Natural killer cell (primary cell): ENCODE results near the gene ST6GAL1. TPM values are rescaled to one million over a fixed set of nuclear protein-coding genes. Genes with fewer than 3 reads are reported as not detected.

Experiments used
- ATAC-seq, 3 donors: fragments of 150-1000 bp in 2 of 3; fragments of 200-7000 bp in 1 of 3; cut with Tn5 transposase; 1 replicate in 1 of 3; 2 replicates in 2 of 3; pipeline ENCODE4 v1.10.0; 2021; ENCODE audit warnings: mild to moderate bottlenecking in 2 of 3, moderate library complexity in 2 of 3
- DNase-seq, 2 donors: peaks; one replicate each; pipeline versions ENCODE4 v3.0.0 to v3.0.0-alpha.2; 2013 to 2021; ENCODE audit warnings: mixed read lengths in 1 of 2
- H3K27ac ChIP-seq: one replicate; pipeline ENCODE4 v1.5.1; 2013; ENCODE audit warnings: mild to moderate bottlenecking, low read length
- H3K27me3 ChIP-seq: one replicate; pipeline ENCODE4 v1.6.1; 2013; ENCODE audit warnings: low read length; ENCODE audit not compliant: control insufficient read depth, insufficient read depth
- H3K36me3 ChIP-seq: one replicate; pipeline ENCODE4 v1.6.1; 2013; ENCODE audit warnings: low read length; ENCODE audit not compliant: control insufficient read depth, insufficient read depth
- H3K4me1 ChIP-seq: one replicate; pipeline ENCODE4 v1.6.1; 2013; ENCODE audit warnings: low read length; ENCODE audit not compliant: control insufficient read depth, insufficient read depth
- H3K4me3 ChIP-seq: one replicate; pipeline ENCODE4 v1.5.1; 2013; ENCODE audit warnings: low read length
- H3K9me3 ChIP-seq: one replicate; pipeline ENCODE4 v1.6.1; 2013; ENCODE audit warnings: low read length; ENCODE audit not compliant: control insufficient read depth, insufficient read depth
- H3K27ac Mint-ChIP-seq, 2 donors: one replicate each; pipeline ENCODE4 v1.8.0; 2022; ENCODE audit warnings: mild to moderate bottlenecking in 2 of 2, mixed read lengths in 2 of 2, moderate library complexity in 1 of 2
- H3K27me3 Mint-ChIP-seq, 2 donors: one replicate each; pipeline ENCODE4 v1.8.0; 2022; ENCODE audit warnings: low read depth in 2 of 2, mixed read lengths in 2 of 2
- H3K36me3 Mint-ChIP-seq: one replicate; pipeline ENCODE4 v1.8.0; 2022; ENCODE audit warnings: mixed read lengths
- H3K4me1 Mint-ChIP-seq, 2 donors: one replicate each; pipeline ENCODE4 v1.8.0; 2022; ENCODE audit warnings: mixed read lengths in 2 of 2
- H3K4me3 Mint-ChIP-seq: one replicate; pipeline ENCODE4 v1.8.0; 2022; ENCODE audit warnings: mild to moderate bottlenecking, moderate library complexity, mixed read lengths
- H3K9me3 Mint-ChIP-seq, 2 donors: one replicate each; pipeline ENCODE4 v1.8.0; 2022; ENCODE audit warnings: mixed read lengths in 2 of 2
- WGBS: methylation state at CpG from one replicate; pipeline ENCODE4 v1.1.7; 2013; ENCODE audit warnings: missing lambda C conversion rate; ENCODE audit not compliant: insufficient coverage; 5-methylcytosine and 5-hydroxymethylcytosine counted together
- intact Hi-C: fragments of 100-400 bp; cut with micrococcal nuclease; formaldehyde crosslinking; loops from one replicate; pipeline ENCODE4 v1.14.2; 2022
- total RNA-seq, 4 donors: library from RNA; stranded (reverse); fragments of 120-200 nt in 1 of 4; gene quantifications; one replicate each; pipeline versions ENCODE4 v1.2.3 to v1.2.4, GENCODE V29; 2013 to 2022
- TF ChIP-seq, protein P1 (sequence below): fragments of 200-600 bp; IDR thresholded peaks from one replicate; pipeline ENCODE4 v1.8.0; 2022; ENCODE audit warnings: antibody characterized with exemption

The ST6GAL1 gene
- total RNA-seq, 3 donors from 2014 or later (not counting 1 experiment from before 2014, with no cell fraction given) = 121 to 182 (median 146) TPM

DNA sequence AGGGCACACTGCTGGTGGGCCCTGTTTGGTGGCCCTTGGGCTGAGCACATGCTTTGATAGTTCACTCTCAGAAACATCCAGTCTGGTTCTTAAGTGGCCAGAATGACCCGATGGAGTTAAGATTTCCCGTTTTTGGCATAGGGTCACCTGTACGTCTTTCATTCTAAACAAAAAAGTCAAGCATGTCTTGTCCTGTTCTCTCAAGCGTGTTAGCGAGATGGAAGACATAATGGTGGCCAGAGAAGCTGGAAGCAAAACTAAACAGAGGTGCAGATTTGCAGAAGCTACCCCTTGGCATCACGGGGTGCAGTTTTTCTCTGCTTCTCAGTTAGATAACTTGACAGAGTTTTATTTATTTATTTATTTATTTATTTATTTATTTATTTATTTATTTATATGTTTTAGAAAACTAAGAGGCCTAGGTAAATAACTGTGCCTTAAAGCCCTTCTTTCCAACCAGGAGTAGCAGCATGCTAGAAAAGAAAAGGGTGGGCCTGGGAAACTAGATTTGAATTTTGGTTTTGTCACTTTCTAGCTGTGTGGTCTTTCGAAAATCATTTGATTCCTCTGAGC lies 63.0 kb downstream of the ST6GAL1 start:
- Histone ChIP-seq H3K36me3 (peaks cover 13% of the 10 kb centered on the region), H3K4me1 (peaks cover 29% of the 10 kb centered on the region), H3K4me3 (no peak overlapping the region), H3K27me3 (no peaks in the 10 kb centered on the region), H3K9me3 (no peaks in the 10 kb centered on the region), H3K27ac (no peak overlapping the region)
- intact Hi-C loops = no loop called here
- Mint-ChIP-seq H3K27ac (peak overlapping the region in 1 of 2 donors; percentile 49), H3K27me3 (no peaks in the 10 kb centered on the region), H3K4me1 (peaks cover 56 to 63% of the 10 kb centered on the region in 2 donors), H3K4me3 (no peak overlapping the region), H3K36me3 (no peaks in the 10 kb centered on the region), H3K9me3 (no peaks in the 10 kb centered on the region)
- TF ChIP-seq, protein P1, sequence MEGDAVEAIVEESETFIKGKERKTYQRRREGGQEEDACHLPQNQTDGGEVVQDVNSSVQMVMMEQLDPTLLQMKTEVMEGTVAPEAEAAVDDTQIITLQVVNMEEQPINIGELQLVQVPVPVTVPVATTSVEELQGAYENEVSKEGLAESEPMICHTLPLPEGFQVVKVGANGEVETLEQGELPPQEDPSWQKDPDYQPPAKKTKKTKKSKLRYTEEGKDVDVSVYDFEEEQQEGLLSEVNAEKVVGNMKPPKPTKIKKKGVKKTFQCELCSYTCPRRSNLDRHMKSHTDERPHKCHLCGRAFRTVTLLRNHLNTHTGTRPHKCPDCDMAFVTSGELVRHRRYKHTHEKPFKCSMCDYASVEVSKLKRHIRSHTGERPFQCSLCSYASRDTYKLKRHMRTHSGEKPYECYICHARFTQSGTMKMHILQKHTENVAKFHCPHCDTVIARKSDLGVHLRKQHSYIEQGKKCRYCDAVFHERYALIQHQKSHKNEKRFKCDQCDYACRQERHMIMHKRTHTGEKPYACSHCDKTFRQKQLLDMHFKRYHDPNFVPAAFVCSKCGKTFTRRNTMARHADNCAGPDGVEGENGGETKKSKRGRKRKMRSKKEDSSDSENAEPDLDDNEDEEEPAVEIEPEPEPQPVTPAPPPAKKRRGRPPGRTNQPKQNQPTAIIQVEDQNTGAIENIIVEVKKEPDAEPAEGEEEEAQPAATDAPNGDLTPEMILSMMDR = no peak
- DNase-seq = no peak
- WGBS = 86% methylated on average over 6 of the region's 7 CpGs
- ATAC-seq = no peak

DNA sequence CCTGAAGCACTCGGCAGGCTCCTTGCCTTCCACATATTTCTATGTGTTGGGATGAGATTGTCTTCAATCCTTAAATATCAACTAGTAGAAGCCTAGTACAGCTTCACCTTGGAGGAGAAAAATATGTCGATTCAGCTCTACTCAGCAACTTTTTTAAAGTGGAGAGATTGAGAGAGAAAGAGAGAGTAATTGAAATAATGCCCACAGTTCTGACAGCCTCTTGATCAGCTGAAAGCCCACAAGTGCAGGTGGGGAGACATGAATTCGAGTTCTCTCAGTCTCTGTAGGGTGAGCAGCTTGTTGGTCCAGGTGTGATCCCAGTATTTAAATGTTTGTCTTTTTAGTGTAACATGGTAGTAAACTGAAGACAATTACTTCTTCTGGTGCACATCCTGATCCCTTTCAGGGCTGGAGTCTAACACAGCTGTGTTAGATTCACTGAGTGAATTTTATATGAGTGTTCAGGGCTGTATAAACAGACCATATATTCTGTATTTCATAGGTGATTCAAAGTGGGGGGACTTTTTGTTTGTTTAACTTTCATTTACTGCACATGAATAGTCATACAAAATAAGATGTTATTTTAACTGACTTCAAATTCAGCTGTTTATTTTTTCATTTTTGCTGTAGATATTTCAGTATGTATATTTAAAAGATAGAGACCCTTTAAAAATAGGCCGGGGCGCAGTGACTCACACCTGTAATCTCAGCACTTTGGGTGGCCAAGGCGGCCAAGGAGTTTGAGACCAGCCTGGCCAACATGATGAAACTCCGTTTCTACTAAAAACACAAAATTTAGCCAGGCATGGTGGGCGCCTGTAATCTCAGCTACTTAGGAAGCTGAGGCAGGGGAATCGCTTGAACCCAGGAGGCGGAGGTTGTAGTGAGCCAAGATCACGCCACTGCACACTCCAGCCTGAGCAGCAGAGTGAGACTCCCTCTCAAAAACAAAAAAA lies 64.0 kb downstream of the ST6GAL1 start:
- peaks cover 15% of the 10 kb centered on the region for H3K36me3 ChIP-seq
- H3K4me1 Mint-ChIP-seq = peaks cover 46 to 54% of the 10 kb centered on the region in 2 donors
- intact Hi-C loops = no loop called here
- no peaks in the 10 kb centered on the region for H3K9me3 Mint-ChIP-seq
- H3K27me3 ChIP-seq = no peaks in the 10 kb centered on the region
- 92% methylated on average over 10 of the region's 11 CpGs for WGBS
- H3K4me3 ChIP-seq = no peak overlapping the region
- TF ChIP-seq, protein P1 = no peak
- H3K9me3 ChIP-seq = no peaks in the 10 kb centered on the region
- no peak overlapping the region for H3K4me3 Mint-ChIP-seq
- H3K4me1 ChIP-seq = peaks cover 34% of the 10 kb centered on the region
- no peaks in the 10 kb centered on the region for H3K36me3 Mint-ChIP-seq
- no peak for DNase-seq
- no peak overlapping the region for H3K27ac ChIP-seq
- no peaks in the 10 kb centered on the region for H3K27me3 Mint-ChIP-seq
- peak overlapping the region; percentile 37 to 49 for H3K27ac Mint-ChIP-seq
- no peak for ATAC-seq

DNA sequence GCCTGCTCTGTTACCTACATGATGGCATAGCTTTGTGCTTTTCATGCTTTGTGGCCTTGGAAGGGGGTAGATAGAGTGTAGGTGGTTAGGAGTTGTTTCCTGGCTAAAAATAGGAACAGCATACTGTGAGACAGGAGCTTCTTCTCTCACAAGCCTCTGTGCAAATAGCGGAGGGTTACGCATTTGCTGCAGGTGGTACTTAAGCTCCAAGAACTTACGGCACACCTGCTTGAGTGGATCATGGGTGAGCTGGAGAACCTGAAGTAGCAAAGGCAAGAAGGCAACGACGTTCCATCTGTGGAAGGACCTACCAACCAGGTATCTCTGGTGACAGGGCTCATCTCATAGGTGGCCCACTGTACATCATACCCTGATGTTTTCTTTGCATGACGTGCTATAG lies 66.0 kb downstream of the ST6GAL1 start:
- Mint-ChIP-seq H3K4me3 (no peak overlapping the region), H3K27ac (peak overlapping the region in 1 of 2 donors; percentile 53), H3K9me3 (no peaks in the 10 kb centered on the region), H3K36me3 (no peaks in the 10 kb centered on the region), H3K27me3 (no peaks in the 10 kb centered on the region), H3K4me1 (peaks cover 46 to 50% of the 10 kb centered on the region in 2 donors)
- Histone ChIP-seq H3K27ac (peak overlapping the region; percentile 53), H3K4me3 (peak overlapping the region; percentile 31), H3K27me3 (no peaks in the 10 kb centered on the region), H3K4me1 (peaks cover 38% of the 10 kb centered on the region), H3K9me3 (no peaks in the 10 kb centered on the region), H3K36me3 (peaks cover 11% of the 10 kb centered on the region)
- no peak for ATAC-seq
- WGBS = 69% methylated on average over 6 of the region's 6 CpGs
- intact Hi-C loops = no loop called here
- no peak for DNase-seq
- TF ChIP-seq, protein P1 = no peak
